Daoy (cell line): ENCODE data around the gene BCL2L15. TPM values are rescaled to one million over a fixed set of nuclear protein-coding genes. Genes with fewer than 3 reads are reported as not detected.
"Not testable (repeated sequence)": the region's sequence is repeated elsewhere in the genome, so short reads cannot be mapped to it uniquely, and the experiment has no call there.

Experiments
- DNase-seq: peaks from one replicate; pipeline ENCODE4 v3.0.0-alpha.2; 2015; ENCODE audit warnings: low read depth
- total RNA-seq: library from RNA; depleted of rRNA; stranded (reverse); fragments of >200 nt; shearing (Covaris generic); gene quantifications from 2 replicates; pipeline ENCODE4 v1.2.3, GENCODE V29; 2014

BCL2L15 gene
- total RNA-seq, 1 experiment from 2014 or later = 0.06 TPM

DNA sequence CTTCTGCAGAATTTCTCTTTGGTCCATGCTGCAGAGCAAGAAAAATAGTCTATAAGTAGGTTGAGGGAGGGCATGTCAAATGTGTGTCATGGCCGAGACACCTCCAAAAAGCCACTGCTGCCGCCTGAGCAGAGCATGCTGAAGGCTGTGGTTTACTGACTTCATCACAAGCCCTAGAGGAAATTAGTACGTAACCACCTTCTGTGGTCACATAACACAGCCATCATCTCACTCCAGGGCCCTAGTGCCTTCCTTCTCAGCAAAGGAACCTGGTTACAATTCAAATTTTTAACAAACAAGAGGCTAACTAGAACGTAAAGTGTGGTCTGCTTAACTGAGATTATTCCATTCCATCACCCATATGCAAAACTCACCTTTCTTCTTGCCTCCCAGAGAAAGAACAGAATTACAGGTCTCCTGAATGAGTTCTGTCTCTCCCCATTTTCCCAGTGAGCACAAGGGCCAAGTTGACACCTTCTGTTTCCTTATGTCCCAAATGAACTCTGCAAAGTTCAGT lies 15.7 kb downstream of the BCL2L15 start, which contains the start of gene PTPN22:
PTPN22 (minus strand) TSS at position 116 of the 517 bp plus-strand sequence.
- peak; percentile 88 for DNase-seq

DNA sequence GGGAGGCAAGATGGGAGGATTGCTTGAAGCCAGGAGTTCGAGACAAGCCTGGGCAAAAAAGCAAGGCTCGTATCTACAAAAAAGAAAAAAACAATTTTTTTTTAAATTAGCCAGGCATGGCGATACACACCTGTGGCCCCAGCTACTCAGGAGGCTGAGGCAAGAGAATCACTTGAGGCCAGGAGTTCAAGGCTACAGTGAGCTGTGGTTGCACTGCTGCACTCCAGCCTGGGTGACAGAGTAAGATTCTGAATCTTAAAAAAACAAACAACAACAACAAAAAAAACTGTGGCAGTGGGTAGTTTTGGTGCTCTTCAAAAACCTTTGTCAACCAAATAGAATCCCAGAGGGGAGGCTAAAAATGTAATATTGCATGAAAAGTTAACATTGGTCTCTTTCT lies 16.6 kb downstream of the BCL2L15 start:
- no peak for DNase-seq

DNA sequence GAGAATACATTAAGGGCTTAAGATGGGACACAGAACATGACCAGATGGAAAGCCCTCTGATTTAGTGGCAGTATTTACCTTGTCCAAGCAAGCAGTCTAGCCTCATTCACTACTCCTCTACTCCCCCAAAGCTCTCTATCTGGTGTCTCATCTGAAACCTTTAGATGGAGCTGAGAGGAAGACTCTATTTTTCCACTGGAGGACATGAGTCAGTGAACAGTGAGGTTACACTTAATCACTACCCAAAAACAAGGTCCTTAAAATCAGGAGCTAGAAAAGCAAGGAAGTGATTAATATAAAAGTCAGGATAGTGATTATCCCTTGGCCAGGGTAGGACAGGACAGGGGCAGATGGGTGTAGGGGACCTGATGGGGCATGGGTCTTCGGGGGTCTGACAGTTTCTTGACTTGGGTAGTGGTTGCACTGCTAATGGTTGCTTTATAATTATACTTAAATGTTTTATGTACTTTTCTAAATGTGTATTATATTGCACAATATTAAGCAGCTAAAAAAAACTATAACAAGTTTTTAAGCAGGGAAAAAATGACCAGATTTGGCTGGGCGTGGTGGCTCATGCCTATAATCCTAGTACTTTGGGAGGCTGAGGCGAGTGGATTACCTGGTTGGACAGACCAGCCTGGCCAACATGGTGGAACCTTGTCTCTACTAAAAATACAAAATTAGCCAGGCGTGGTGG lies 18.8 kb downstream of the BCL2L15 start:
- peak; percentile 49 for DNase-seq

DNA sequence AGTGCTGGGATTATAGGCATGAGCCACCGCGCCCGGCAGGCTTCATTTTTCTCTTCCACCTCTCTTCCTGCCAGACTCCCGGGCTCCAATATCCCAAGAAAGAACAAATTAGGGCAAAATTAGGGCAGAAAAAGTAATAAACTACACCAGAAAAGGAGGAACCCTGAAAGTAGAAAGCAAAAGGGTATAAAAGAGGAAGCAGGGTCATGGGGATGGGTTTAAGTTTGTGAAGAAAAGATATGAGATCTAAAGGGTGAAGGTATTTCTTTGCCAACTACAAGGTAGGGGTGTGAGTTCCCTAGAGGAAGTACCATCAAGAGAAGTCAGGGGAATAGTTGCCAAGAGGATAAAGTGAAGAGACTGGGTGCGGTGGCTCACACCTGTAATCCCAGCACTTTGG lies 25.7 kb downstream of the BCL2L15 start:
- DNase-seq = no peak

DNA sequence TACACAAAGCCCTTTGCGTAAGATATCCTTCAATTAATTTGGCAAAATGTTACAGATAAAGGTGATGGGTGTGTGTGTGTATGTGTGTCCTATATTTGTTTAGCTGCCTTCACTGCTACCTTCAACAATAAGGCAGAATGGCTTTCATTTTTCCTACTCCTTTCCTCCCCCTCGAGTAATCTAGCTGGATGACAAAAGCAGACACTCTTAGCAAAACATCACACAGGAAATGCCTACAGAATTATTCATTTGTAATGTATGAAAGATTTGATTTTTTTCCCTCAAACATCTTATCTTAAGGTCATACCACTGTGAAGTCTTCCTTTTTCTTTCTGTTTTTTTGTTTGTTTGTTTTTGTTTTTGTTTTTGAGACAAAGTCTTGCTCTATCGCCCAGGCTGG lies 26.5 kb downstream of the BCL2L15 start:
- peak; percentile 69 for DNase-seq

DNA sequence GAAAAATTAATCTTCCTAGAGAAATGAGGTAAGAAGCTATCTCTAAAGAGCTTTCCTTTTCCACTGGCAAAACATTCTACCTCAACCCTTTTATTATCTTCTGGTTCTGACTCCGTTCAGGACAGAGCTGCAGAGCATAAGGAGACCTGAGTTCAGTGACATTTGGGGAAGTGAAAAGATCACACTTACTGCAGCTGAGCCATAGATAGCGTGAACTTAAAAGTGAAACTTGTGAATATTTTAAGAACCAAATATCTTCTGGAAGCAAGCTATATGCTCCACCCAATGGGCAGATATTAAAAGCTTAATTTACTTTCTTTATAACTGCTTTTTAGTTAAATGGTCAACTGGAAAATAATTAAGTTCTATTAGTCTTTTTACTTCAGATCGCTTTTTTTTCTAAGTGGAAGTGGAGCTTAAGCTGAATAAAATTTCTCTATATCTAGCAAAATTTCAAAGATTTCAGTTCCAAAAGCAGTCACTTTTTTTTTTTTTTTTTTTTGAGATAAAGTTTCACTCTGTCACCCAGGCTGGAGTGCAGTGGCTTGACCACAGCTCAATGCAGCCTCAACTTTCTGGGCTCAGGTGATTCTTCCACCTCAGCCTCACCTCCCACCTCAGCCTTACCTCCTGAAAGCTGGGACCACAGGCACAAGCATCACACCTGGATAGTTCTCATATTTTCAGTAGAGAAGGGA lies 27.8 kb downstream of the BCL2L15 start:
- DNase-seq = no peak

DNA sequence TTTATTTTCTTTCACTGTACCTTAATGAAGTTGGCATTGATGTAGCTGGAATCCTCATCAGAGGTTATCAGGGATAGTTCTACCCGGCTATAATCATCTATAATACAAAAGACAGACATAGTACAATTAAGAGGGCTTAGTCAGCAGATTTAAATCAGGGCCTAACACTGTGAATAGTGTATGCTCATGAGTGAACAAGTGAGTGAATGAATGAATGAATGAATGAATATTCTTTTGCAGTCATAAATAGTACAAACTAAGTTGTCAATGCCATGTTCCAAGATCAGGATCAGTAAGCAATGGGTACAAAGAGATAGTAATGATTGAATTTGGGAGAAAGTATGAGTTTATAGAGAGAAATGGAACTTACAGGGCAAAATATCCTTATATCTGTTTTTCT lies 28.4 kb downstream of the BCL2L15 start:
- DNase-seq = no peak

DNA sequence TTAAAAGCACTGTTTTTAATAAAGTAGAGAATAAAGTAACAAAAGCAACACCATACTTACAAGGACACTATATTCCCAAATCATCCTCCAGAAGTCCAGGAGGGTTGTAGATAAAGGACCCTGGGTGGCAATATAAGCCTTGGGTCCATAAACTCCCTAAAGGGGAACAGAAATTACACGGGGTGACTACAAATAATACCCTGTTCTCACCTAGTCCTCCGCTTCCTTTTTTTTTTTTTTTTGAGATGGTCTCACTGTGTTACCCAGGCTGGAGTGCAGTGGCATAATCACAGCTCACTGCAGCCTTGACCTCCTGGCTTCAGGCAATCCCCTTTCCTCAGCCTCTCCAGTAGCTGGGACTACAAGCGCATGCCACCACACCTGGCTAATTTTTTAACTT lies 29.0 kb downstream of the BCL2L15 start:
- no peak for DNase-seq

DNA sequence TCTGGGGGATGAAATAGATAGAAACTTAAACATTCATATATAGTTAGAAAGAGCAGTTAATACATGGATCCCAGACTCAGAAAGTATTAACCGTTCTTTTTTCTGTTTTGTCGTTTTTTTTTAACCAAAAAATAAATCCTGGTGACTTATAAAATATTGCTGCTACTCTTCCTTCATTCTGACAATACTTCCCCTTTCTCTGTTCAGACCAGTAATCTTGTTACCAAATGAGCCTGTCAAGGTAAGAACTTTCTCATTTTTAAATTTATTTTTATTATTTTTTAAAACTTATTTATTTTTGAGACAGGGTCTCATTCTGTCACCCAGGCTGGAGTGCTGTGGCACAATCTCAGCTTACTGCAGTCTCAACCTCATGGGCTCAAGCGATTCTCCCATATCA lies 29.6 kb downstream of the BCL2L15 start:
- no peak for DNase-seq

DNA sequence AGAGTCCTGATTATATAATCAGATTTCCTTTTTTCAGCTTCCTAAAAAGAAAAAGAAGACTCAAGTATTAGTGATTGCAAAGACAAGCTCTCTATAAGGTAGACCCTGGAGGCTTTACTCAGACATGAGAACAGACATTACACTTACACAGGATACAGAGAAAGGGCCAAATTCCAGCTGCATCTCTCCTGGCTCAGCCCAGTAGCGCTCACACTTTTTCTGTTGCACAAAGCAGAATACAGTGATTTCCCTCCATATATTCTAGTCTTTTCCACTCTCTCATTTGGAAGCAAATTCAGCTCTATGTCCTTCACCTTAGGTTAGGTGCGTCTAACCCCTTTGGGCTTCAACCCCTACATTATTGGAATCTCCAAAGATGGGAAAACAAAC lies 31.0 kb downstream of the BCL2L15 start:
- no peak for DNase-seq

DNA sequence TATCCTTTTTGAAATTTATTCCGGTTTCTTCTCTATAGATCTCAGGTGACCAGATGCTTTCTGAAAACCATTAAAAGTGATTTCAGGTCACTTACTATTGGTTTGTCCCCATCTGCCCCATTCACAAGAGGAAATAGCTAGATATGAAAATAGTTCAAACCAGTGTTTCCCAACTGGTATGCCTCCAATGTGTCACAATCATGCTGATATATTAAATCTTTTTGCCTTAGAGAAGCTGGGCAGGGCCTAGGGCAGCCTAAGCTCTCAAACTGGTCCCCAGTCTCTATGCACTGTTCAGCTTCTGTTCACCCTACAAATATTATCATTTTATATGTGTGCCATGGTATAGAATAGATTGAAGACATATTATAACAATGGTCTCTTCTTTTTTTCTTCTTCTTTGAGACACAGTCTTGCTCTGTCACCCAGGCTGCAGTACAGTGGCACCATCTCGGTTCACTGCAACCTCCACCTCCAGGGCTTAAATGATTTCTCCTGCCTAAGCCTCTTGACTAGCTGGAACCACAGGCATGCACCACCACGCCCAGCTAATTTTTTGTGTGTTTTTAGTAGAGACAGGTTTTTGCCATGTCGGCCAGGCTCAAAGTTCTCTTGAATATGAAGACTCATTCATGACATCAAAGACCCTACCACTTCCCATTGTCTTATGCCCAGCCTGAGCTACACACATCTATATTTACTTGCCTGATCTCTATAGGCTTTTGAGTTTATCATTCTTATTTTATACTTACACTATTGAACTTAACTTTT lies 31.6 kb downstream of the BCL2L15 start:
- DNase-seq = no peak

DNA sequence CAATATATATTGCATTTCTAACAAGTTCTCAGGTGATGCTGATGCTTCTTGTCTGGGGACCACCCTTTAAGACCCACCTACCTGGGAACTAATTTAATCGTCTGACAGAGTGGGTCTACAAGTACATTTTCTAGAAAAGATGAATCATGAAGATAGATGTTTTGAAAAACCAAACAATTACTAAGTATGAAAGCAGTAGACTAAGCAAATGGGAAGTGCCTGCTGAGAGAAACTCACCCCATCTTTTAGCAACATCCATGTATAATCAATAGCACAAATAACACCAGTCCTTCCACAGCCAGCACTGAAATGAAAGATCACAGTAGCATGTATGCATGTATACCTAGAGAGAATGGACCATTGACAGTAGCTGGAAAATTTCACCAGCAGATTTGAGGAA lies 33.1 kb downstream of the BCL2L15 start:
- DNase-seq = no peak

DNA sequence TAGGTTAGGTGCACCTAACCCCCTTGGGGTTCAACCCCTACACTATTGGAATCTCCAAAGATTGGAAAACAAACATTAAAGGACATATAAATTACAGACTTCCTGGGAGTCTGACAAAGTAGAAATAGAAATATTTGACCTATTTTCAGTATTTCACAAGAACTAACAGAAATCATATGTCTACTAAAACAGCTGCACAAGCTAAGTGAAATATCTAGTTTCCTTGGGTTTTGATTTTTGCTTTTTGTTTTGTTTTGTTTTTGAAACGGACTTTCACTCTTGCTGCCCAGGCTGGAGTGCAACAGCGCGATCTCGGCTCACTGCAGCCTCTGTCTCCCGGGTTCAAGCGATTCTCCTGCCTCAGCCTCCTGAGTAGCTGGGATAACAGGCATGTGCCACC lies 34.7 kb downstream of the BCL2L15 start:
- DNase-seq = not testable (repeated sequence)

DNA sequence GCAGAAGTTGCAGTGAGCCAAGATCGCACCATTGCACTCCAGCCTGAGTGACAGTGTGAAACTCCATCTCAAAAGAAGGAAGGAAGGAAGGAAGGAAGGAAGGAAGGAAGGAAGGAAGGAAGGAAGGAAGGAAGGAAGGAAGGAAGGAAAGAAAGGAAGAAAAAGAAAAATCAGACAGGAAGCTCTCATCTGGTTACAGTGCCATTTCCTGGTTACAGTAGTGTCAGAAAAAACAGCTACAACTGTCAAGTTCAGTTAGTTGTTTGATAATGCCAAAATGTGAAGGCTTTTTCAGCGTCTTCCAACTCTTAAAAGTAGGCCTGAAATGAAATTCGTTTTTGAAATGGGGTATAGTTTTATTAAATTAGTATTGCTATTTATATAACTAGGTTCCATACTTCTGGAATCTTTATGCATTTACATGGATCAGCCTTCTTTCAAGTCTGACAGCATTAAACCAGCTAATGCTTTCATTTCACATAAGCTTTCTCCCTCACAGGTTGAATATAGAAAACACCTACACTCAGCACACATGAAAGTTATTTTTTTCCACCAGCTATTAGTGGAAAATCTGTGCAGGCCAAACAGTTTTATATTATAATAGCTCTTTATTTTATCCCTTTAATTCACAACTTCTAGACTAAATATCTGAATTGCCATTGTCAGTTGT lies 37.1 kb downstream of the BCL2L15 start:
- DNase-seq = no peak

DNA sequence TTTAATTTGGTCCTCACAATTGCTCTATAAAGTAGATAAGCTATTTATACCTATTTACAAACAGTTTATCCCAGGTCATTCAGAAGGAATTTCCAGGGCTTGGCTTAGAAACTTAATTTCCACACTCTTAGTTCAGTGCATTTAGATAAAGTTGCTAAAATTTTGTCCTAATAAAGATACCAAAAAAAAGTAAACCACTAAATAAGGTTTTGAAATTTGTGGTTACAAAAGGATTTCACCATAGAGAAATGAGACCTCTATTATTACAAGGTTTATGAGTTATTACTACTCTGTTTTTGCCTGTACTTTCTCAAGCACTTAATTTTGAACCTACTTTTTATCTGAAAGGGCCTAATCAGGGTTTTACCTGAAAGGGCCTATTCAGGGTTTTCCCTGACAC lies 38.3 kb downstream of the BCL2L15 start:
- DNase-seq = no peak

DNA sequence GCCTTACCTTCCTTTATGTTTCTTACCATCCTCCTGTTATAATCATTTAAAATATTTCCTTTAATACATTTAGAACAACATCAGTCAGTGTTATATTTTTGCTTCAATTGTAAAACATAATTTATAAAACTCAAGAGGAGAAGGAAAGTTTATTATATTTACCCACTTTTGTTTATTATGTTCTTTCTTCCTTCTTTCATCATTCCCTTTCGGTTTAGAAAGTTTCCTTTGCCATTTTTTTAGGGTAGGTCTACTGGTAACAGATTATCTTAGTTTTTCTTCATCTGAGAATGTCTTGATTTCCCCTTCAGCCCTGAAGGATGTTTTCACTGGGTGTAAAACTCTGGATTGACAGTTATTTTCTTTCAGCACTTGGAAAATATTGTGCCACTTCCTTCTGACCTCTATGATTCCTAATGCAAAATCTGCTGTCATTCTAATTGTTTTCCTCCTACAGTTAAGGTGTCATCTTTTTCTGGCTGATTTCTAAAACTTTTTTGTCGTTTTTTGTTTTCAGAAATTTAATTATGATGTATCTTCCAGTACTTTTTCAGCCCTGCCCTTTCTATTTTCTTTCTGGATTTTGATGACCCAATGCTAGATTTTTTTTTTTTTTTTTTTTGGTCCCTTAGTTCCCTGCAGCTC lies 40.9 kb downstream of the BCL2L15 start:
- no peak for DNase-seq

DNA sequence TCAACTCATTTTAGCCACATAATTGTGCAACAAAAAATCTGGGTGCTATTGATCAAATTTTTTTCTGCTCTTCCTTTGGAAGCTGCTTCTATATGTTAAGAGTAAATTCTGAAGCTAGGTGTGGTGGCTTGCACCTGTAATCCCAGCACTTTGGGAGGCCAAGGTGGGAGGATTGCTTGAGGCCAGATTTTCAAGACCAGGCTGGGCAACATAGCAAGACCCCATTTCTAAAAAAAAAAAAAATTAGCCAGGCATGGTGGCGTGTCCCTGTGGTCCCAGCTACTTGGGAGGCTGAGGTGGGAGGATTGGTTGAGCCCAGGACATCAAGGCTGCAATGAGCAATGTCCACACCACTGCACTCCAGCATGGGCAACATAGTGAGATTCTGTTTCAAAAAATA lies 50.8 kb downstream of the BCL2L15 start:
- no peak for DNase-seq

DNA sequence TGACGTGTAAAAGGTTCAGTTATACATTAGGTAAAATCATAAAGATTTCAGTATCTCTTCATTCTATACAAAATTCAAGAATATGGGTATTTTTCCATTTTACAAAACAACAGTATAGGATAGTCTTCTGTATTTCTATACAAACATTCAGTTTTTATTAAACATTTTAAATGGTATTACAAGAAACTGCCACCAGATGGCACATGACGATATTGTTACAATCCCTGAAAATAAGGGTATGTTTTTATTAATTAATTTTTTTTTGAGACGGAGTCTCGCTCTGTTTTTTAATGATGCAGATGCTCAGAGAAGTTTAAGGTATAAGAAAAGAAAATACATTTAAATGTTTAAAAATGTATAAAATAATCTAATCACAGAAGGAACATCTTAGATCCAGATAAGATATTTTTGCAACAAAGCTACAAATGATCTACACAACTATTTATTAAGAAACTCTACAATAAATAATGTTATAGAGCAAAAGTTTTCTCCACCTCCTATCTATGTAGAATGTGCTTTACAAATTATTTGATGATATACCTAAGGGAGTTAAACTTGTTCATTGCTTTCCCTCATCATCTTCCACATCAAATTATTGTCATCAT lies 51.6 kb downstream of the BCL2L15 start:
- DNase-seq = peak; percentile 49

DNA sequence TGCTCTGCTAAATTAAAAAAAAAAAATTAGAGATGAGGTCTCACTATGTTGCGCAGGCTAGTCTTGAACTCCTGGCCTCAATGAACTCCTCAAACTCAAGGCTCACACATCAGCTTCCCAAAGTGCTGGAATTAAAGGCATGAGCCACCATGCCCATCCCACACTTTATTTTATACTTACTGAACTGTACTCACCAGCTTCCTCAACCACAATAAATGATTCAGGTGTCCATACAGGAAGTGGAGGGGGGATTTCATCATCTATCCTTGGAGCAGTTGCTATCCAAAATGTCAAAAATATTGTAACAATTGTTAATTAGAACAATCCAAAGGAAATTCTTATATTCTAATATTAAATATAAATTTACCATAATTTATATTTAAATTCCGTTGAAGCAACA lies 52.7 kb downstream of the BCL2L15 start:
- DNase-seq = no peak
